Astrocyte of the spinal cord (primary cell): Measurements from ENCODE around the gene AHNAK2.
"Not testable (repeated sequence)": the region's sequence is repeated elsewhere in the genome, so short reads cannot be mapped to it uniquely, and the experiment has no call there.

Experiments used
- DNase-seq: peaks from one replicate; pipeline ENCODE4 v3.0.0; 2011; ENCODE audit warnings: low read depth, low spot score
- H3K4me3 ChIP-seq: 2 replicates; pipeline ENCODE4 v1.5.1; 2011; ENCODE audit warnings: low read depth, mild to moderate bottlenecking, low read length, moderate library complexity
- in situ Hi-C: cut with HindIII; loops from 2 replicates; pipeline ENCODE4 v1.10.0; 2017; ENCODE audit warnings: low sequenced_read_pairs
- TF ChIP-seq, protein P1 (sequence below): IDR thresholded peaks from 2 replicates; pipeline ENCODE4 v1.5.1; 2012; ENCODE audit warnings: low read depth, mild to moderate bottlenecking, low read length, inconsistent platforms

Gene AHNAK2

DNA sequence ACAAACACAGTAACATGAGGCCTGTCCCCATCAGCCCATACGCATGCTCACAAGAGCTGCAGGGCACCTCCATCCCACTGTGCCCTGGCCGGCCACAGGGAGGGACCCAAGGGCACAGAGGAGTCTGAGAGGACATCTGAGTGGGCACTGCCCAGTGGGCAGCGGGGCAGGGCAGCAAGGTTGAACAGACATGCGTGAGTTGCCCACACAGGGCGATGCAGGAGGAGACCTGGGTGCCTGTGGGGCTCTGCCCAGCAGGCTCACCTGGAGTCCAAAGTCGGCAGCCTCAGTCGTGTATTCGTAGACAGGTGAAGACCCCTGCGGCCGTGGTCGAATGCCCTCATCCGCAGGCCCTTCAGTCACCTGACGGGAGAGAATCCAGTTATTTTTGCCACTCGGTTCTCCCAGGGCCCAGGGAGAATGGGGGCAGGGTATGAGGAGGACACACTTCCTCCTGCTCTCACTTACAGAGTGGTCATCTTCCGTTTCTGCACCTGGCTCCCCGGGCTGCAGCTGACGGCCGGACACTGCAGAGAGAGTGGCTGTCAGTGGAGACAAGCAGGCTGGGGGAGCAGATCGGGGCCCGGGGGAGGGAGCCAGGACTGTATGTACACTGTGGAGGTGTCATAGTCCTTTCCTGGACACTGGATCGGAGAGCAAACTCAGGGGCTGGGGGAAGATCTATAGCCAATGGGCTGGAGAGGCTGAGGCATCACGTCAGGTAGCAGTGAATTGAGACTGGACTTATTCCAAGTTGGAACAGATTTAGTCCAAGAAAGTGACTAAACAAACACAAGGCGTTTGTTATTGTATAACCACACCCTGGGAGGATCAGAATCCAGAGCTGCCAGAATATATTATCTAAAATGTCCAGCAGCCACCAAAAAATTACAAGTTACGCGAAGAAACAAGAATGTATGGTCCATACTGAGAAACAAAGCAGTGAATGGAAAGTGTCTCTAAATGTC, 20.7 kb downstream of the AHNAK2 start:
- no peak for DNase-seq
- TF ChIP-seq, protein P1, sequence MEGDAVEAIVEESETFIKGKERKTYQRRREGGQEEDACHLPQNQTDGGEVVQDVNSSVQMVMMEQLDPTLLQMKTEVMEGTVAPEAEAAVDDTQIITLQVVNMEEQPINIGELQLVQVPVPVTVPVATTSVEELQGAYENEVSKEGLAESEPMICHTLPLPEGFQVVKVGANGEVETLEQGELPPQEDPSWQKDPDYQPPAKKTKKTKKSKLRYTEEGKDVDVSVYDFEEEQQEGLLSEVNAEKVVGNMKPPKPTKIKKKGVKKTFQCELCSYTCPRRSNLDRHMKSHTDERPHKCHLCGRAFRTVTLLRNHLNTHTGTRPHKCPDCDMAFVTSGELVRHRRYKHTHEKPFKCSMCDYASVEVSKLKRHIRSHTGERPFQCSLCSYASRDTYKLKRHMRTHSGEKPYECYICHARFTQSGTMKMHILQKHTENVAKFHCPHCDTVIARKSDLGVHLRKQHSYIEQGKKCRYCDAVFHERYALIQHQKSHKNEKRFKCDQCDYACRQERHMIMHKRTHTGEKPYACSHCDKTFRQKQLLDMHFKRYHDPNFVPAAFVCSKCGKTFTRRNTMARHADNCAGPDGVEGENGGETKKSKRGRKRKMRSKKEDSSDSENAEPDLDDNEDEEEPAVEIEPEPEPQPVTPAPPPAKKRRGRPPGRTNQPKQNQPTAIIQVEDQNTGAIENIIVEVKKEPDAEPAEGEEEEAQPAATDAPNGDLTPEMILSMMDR, result no peak
- in situ Hi-C loops, result no loop called here
- H3K4me3 ChIP-seq, result no peak overlapping the region

DNA sequence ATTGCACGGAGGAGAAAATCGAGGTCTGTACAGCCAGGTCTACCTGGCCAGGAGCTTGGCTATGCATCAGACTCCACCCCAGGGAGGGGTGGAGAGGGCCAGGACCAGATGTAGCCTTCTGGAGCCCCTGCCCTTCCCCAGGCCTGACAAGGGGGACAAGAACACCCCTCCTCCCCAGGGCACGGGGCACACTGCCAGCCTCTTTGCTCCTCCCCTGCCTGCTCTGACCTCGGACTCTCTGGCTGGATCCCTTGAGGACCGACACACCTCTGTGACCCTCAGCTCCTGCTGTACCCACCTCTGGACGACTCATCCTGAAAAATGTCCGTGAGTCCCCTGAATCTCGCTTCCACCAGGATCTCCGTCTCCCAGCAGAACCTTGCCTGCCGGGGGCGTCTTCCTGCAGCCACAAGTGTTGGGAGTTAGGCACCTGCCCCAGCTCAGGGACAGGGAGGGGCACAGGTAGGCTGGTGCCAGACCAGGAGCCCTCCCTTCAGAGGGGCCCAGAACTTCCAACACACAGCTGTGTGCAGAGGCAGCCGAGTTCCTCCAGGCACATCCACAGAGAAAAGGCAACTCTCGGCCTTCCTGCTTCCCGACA, 21.8 kb downstream of the AHNAK2 start:
- TF ChIP-seq, protein P1, result no peak
- no peak for DNase-seq
- in situ Hi-C loops, result no loop called here
- H3K4me3 ChIP-seq, result no peak overlapping the region

DNA sequence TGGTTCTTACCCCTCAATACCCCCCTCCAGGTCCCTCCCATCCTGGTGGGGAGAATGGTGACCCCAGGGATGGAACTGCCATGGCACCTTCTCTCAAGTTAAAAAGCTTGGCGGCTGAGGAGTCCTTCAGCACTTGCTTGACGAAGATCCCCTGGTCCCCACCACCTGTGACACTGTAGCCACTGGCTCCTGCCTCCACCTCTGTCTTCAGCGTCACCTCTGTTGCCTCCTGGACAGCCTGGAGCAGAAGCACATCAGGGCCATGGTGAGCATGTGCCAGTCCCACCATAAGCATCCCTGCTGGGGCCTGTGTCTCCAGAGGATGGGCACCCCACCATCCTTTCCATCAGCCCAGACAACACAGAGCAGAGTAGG, 22.8 kb downstream of the AHNAK2 start:
- in situ Hi-C loops, result no loop called here
- TF ChIP-seq, protein P1, result no peak

DNA sequence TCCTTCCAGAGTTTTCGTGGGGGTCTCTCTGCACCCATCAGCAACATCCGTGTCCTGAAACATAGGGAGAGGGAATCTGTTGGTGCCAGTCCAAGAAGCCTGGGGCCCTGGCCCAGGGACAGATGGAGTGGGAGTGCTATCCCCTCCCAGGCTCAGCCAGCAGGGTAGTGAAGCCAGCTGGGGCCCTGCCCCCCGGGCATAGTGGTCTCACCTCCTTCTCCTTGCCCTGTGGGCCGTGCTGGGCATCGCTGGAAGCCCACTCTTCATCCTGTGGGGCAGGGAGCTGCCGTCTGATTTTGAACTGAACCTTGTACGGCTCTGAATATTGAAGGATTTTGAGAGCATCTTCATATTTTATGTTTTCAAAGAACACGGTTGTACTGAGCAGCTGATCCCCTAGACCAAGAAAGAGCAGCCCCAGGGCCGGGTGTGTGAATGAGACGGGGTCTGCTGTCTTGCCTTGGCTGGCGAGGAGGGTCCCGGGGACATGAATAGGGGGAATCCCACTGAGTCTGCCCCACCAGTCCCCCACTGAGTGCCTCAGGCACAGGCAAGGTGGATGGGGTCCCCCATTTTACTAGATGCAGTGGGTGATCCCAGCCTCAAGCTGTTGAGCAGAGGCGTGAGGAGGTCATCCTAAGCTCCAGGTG, 23.3 kb downstream of the AHNAK2 start:
- DNase-seq, result no peak
- H3K4me3 ChIP-seq, result no peak overlapping the region
- TF ChIP-seq, protein P1, result no peak
- in situ Hi-C loops, result no loop called here

More for the DNA sequence above, 22.8 kb downstream of the AHNAK2 start:
- H3K4me3 ChIP-seq, result no peak overlapping the region
- DNase-seq, result no peak

DNA sequence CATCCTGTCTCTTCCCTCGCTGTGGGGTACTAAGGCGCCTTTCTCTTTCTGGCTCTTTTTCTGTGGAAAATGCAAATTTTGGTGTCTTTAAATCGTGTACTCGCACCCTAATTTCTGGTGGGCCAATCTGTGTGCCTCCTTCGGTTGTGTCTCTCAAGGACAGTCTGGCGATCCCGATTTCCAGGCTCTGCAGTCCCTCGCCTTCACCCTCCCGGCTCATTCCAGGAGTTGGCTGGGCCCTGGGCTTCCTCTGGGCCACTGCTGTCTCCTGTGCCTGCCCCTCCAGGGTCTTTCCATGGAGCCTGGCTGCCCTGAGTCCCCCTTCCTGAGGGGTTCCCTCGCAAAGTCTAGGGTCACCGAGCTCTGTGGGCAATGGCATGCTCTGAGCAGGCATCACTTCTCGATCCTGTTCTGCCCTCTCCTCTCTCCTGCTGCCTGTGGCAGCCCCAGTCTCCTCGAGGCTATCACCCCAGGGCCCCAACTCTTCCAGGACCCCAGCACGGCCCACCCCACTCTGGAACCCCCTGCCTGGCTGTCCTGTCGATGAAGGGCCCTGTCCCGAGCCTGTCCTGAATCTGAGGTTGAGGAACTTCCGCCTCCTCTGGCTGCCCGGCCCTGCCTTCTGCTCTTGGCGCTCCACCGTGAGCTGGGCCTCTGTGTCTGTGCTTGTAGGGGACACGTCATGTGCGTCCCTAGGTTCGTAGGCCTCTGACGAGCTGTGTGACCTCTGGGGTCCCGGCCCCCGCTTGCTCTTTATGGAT, 24.1 kb downstream of the AHNAK2 start:
- TF ChIP-seq, protein P1, result no peak
- in situ Hi-C loops, result no loop called here
- H3K4me3 ChIP-seq, result no peak overlapping the region
- DNase-seq, result no peak

DNA sequence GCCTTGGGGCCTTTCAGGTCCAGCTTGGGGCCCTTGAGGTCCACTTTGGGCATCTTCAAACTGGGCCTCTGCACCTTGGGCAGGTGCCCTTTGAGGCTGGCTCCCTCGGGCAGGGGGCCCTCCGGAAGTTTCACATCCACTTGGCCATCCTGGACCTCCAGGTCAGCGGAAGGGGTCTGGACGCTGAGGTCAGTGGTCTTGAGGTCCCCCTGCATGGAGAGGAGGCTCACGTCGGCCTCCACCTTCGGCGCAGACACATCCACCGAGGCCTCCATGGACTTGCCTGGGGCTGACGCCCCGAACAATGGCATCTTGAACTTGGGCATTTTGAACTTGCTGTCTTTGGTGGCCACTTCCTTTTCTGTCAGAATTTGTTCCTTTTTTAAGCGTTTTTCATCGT, 25.1 kb downstream of the AHNAK2 start:
- in situ Hi-C loops, result no loop called here
- TF ChIP-seq, protein P1, result no peak
- DNase-seq, result no peak
- no peak overlapping the region for H3K4me3 ChIP-seq

DNA sequence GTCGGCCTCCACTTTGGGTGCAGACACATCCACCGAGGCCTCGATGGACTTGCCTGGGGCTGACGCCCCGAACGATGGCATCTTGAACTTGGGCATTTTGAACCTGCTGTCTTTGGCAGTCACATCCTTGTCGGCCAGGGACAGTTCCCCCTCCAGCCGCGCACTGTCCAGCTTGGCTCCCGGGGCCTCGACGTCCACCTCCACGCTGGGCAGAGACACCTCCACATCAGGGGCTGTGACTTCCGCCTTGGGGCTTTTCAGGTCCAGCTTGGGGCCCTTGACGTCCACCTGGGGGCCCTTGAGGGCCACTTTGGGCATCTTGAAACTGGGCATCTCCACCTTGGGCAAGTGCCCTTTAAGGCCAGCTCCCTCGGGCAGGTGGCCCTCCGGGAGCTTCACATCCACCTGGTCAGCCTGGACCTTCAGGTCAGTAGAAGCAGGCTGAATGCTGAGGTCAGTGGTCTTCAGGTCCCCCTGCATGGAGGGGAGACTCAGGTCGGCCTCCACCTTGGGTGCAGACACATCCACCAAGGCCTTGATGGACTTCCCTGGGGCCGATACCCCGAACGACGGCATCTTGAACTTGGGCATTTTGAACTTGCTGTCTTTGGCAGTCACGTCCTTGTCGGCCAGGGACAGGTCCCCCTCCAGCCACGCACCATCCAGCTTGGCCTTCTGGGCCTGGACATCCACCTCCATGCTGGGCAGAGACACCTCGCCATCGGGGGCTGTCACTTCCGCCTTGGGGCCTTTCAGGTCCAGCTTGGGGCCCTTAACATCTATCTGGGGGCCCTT, 26.1 kb downstream of the AHNAK2 start:
- DNase-seq, H3K4me3 ChIP-seq, in situ Hi-C loops: not testable (repeated sequence)

DNA sequence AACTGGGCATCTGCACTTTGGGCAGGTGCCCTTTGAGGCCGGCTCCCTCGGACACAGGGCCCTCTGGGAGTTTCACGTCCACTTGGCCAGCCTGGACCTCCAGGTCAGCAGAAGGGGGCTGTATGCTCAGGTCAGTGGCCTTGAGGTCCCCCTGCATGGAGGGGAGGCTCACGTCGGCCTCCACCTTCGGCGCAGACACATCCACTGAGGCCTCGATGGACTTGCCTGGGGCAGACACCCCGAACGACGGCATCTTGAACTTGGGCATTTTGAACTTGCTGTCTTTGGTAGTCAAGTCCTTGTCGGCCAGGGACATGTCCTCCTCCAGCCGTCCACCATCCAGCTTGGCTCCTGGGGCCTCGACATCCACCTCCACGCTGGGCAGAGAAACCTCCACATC, 27.5 kb downstream of the AHNAK2 start:
- H3K4me3 ChIP-seq, in situ Hi-C loops, DNase-seq: not testable (repeated sequence)
